Breast epithelium (tissue), 3 donors: ENCODE data around the gene SEMA3C.

Experiments
- CTCF ChIP-seq, 3 donors: fragments of 450-650 bp; IDR thresholded peaks; one replicate each; pipeline ENCODE4 v1.5.1; 2016 to 2017; ENCODE audit warnings: antibody characterized with exemption in 3 of 3, mild to moderate bottlenecking in 3 of 3, moderate library complexity in 3 of 3
- POLR2A ChIP-seq: fragments of 450-650 bp; IDR thresholded peaks from one replicate; pipeline ENCODE4 v1.6.1; 2016; ENCODE audit warnings: antibody characterized with exemption, mild to moderate bottlenecking, moderate library complexity

GRCh38 chr7:80856769-80857168 lies 62.1 kb downstream of the SEMA3C start:
- TF ChIP-seq CTCF (IDR thresholded peaks at IDR 0.05) = no peak
- no peak for TF ChIP-seq POLR2A
